AG10803 (cell line): ENCODE results near the gene THSD7A.
A peak's percentile ranks its signal among the peaks of the same experiment; 100 is the strongest.

Experiments used
- DNase-seq: peaks from one replicate; pipeline ENCODE4 v3.0.0; 2010; ENCODE audit warnings: low read depth
- H3K4me3 ChIP-seq: 2 replicates; pipeline ENCODE4 v1.5.1; 2011; ENCODE audit warnings: mild to moderate bottlenecking, low read length, control low read depth
- CTCF ChIP-seq: conservative IDR thresholded peaks from 2 replicates; pipeline ENCODE4 v1.5.1; 2011; ENCODE audit warnings: mild to moderate bottlenecking, low read length, control low read depth, inconsistent platforms

THSD7A gene

GRCh38 chr7:11379641-11380040, 452.4 kb downstream of the THSD7A start:
- H3K4me3 ChIP-seq, result no peak overlapping the region
- no peak for TF ChIP-seq CTCF
- DNase-seq, result no peak

- TF ChIP-seq CTCF, result no peak
- no peak overlapping the region for H3K4me3 ChIP-seq
- no peak for DNase-seq
These were observed 455.5 kb downstream of the THSD7A start for GRCh38 chr7:11376529-11376928.

GRCh38 chr7:11374629-11375028, 457.4 kb downstream of the THSD7A start:
- no peak for DNase-seq
- no peak overlapping the region for H3K4me3 ChIP-seq
- TF ChIP-seq CTCF, result no peak

- no peak for DNase-seq
- no peak overlapping the region for H3K4me3 ChIP-seq
- peak; percentile 55 for TF ChIP-seq CTCF
These were observed 458.4 kb downstream of the THSD7A start for GRCh38 chr7:11373546-11374142.

GRCh38 chr7:11369696-11370095, 462.3 kb downstream of the THSD7A start:
- no peak for DNase-seq
- no peak overlapping the region for H3K4me3 ChIP-seq
- TF ChIP-seq CTCF, result no peak

GRCh38 chr7:11366118-11366517, 465.9 kb downstream of the THSD7A start:
- H3K4me3 ChIP-seq, result no peak overlapping the region
- no peak for DNase-seq
- no peak for TF ChIP-seq CTCF

GRCh38 chr7:11358637-11359036, 473.4 kb downstream of the THSD7A start:
- no peak overlapping the region for H3K4me3 ChIP-seq
- no peak for TF ChIP-seq CTCF

More at GRCh38 chr7:11358637-11359036, 473.4 kb downstream of the THSD7A start:
- DNase-seq, result no peak
